GM13976 (cell line): Measurements from ENCODE around the gene PGAM2.

ENCODE experiments used
- DNase-seq: peaks from one replicate; pipeline ENCODE4 v3.0.0; 2012; ENCODE audit warnings: low spot score
- in situ Hi-C: fragments of 300-500 bp; cut with MboI; formaldehyde crosslinking; loops from one replicate; pipeline ENCODE4 v1.12.0; 2022; ENCODE audit warnings: low sequenced_read_pairs, mixed read lengths, inconsistent platforms; ENCODE audit not compliant: unreplicated experiment
- TF ChIP-seq, protein P1 (sequence below): IDR thresholded peaks from 2 replicates; pipeline ENCODE4 v1.5.1; 2012; ENCODE audit warnings: borderline replicate concordance, mild to moderate bottlenecking; ENCODE audit not compliant: insufficient read depth; ENCODE audit errors: extremely low read depth, missing control alignments, control extremely low read depth

The PGAM2 gene

DNA sequence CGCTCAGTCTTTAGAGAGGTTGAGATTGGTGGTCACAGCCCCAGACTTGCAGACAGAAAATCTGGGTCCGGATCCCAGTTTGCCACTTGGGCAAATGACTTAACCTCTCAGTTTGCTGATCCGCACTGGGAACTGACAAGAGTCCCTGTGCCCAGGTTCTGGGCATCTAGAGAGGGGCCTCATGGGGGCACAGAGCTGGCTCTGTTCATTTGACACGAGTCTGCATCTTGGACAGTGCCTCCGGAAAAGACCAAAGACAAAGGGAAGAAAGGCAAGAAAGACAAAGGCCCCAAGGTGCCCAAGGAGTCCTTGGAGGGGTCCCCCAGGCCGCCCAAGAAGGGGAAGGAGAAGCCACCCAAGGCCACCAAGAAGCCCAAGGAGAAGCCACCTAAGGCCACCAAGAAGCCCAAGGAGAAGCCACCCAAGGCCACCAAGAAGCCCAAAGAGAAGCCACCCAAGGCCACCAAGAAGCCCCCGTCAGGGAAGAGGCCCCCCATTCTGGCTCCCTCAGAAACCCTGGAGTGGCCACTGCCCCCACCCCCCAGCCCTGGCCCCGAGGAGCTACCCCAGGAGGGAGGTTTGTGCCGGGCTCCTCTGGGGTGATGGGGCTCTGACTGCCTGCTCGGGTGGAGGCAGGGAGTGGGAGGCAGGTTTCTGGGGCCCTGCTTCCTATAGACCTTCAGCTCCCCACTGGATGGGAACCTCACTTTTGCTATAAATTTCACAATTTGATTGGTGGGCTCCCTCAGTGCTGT is 41.1 kb upstream of the PGAM2 start:
- TF ChIP-seq, protein P1, sequence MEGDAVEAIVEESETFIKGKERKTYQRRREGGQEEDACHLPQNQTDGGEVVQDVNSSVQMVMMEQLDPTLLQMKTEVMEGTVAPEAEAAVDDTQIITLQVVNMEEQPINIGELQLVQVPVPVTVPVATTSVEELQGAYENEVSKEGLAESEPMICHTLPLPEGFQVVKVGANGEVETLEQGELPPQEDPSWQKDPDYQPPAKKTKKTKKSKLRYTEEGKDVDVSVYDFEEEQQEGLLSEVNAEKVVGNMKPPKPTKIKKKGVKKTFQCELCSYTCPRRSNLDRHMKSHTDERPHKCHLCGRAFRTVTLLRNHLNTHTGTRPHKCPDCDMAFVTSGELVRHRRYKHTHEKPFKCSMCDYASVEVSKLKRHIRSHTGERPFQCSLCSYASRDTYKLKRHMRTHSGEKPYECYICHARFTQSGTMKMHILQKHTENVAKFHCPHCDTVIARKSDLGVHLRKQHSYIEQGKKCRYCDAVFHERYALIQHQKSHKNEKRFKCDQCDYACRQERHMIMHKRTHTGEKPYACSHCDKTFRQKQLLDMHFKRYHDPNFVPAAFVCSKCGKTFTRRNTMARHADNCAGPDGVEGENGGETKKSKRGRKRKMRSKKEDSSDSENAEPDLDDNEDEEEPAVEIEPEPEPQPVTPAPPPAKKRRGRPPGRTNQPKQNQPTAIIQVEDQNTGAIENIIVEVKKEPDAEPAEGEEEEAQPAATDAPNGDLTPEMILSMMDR, result no peak
- no peak for DNase-seq
- in situ Hi-C loops, result no loop called here

DNA sequence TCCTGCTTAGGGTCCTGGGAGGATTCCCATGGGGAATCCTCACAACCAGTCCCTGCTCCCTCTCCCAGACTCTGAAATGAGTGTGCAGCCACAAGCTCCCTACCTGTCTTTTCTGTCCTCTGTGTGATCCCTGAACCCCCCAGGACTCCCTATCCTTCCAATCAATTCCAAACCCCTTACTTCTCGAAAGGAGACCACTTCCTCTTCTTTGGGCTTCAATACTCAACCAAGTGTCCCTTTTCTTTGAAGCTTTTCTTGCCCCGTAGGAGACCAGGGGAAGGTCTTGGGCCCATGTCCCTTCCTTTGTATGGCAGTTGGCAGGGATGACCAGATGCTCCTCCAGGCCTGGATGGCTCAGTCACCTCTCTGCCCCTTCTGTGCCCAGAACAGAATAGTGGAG is 40.5 kb upstream of the PGAM2 start:
- DNase-seq, result no peak
- TF ChIP-seq, protein P1, result no peak
- in situ Hi-C loops, result no loop called here

DNA sequence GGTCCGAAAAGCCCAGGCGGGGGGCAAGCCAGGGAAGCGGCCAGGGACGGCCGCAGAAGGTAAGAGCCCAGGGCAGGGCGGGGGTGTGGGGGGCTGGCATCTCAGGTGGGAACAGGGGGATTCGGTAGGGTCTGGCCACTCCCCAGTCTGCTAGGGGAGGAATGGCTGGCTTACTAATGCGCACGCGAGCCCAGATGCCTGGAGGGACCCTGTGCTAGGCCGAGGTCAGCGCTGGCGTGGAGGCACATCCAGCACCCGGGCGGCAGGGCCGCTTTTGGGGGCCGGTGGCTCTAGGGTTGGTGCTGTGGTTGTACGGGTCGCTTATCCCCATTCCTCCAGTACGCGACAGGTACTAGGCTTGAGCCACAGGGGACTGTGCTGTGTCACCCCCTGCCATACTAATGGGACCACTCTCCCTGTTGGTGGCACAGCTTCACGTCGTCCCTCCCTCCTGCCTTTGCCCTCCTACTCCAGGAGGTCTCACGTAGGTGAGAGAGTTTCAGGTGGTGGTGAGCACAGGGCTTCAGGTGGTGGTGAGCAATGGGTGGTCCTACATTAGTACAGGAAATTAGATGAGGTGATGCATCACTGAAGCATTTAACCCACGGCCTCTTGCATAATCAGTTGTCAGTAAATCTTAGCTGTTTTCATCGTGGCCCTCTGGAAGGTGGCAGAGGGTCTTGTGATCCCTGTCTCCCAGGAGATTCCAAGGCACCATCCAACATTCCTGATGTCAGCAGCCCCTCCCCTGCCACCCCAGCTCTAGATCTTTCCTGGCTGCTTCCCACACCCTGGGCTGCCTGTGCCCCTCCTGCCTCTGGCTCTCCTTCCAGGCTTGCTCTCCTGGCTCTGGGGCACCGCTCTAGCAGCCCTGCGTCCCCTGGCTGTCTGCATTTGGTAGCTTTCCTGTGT is 39.7 kb upstream of the PGAM2 start:
- peak; percentile 43 for DNase-seq
- TF ChIP-seq, protein P1, result no peak
- in situ Hi-C loops, result no loop called here

DNA sequence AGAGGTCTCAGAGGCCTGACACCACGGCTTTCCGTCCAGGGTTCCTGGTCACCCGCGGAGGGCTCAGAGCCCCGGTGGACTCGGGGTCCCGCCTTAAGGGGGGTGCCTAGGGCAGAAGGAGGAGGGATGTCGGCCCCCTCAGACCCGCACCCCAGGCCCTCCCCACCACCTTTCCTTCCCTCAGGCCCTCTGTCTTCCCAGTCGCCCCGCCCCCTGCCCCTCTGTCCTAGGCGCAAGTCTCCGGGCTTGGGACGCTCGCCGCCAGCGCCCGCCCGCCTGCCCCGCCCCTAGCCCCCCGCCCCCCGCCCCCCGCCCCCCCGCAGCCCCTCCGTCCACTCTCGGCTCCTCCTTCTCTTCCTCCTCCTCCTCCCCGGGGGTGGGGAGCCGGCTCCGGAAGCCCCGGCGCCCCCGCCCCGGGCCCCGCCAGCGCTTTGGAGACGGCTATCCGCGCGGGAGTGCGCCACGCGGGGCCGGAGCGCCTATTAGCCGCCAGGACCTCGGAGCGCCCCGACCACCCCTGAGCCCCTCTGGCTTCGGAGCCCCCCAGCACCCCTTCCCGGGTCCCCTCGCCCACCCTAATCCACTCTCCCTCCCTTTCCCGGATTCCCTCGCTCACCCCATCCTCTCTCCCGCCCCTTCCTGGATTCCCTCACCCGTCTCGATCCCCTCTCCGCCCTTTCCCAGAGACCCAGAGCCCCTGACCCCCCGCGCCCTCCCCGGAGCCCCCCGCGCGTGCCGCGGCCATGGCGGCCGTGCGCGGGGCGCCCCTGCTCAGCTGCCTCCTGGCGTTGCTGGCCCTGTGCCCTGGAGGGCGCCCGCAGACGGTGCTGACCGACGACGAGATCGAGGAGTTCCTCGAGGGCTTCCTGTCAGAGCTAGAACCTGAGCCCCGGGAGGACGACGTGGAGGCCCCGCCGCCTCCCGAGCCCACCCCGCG is 38.8 kb upstream of the PGAM2 start, which contains the start of gene AEBP1:
Gene AEBP1 (plus strand): TSS at position 423 of the 937 bp plus-strand sequence. CDS start 321 bp downstream, at position 744.
- TF ChIP-seq, protein P1, result peak; percentile 5
- peak; percentile 70 for DNase-seq
- in situ Hi-C loops, result no loop called here

DNA sequence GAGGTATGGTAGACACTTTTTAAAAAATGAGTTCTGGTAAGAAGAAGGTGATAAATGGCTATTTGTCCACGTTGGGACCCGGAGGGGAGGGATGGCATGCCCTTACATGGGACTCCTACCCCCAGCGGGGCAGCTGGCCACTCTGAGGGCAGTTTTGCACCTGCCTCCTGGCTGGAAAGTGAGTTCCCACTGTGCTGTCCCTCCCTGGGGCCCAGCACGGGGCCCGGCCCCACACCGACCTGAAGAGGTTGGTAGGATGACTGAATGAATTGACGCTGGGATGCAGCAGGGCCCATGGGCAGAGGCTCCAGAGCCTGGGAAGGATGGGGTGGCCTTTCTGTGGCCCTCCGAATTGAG is 38.2 kb upstream of the PGAM2 start:
- TF ChIP-seq, protein P1, result no peak
- no peak for DNase-seq
- in situ Hi-C loops, result no loop called here
